Left lung (tissue), 10 donors: ENCODE data around the gene RPS27. TPM values are rescaled to one million over a fixed set of nuclear protein-coding genes. Genes with fewer than 3 reads are reported as not detected.
"Not testable (repeated sequence)": the region's sequence is repeated elsewhere in the genome, so short reads cannot be mapped to it uniquely, and the experiment has no call there.

Experiments used
- ATAC-seq: fragments of 200-7000 bp; cut with Tn5 transposase; one replicate; pipeline ENCODE4 v1.9.1; 2020; ENCODE audit warnings: moderate library complexity
- DNase-seq, 4 donors: peaks; one replicate each; pipeline ENCODE4 v3.0.0-alpha.2; 2013 to 2020
- H3K27ac ChIP-seq, 2 donors: fragments of 200-600 bp; sonication (generic) in 1 of 2; one replicate each; pipeline versions ENCODE4 v1.5.0 to v1.8.0; 2020 to 2021
- H3K27me3 ChIP-seq, 2 donors: fragments of 200-600 bp; sonication (generic) in 1 of 2; one replicate each; pipeline versions ENCODE4 v1.5.0 to v1.8.0; 2020 to 2021
- H3K36me3 ChIP-seq, 2 donors: fragments of 200-600 bp; sonication (generic) in 1 of 2; one replicate each; pipeline versions ENCODE4 v1.5.0 to v1.8.0; 2020 to 2021
- H3K4me1 ChIP-seq, 2 donors: fragments of 200-600 bp; one replicate each; pipeline ENCODE4 v1.8.0; 2021
- H3K4me3 ChIP-seq, 2 donors: fragments of 200-600 bp; sonication (generic) in 1 of 2; one replicate each; pipeline versions ENCODE4 v1.5.0 to v1.8.0; 2020 to 2021; ENCODE audit warnings: mild to moderate bottlenecking in 1 of 2
- H3K9me3 ChIP-seq, 2 donors: fragments of 200-600 bp; sonication (generic) in 1 of 2; one replicate each; pipeline versions ENCODE4 v1.5.0 to v1.8.0; 2020 to 2021
- CTCF ChIP-seq, 2 donors: fragments of 200-600 bp; sonication (generic) in 1 of 2; IDR thresholded peaks; one replicate each; pipeline versions ENCODE4 v1.5.0 to v1.8.0; 2021; ENCODE audit warnings: antibody characterized with exemption in 2 of 2
- intact Hi-C, 2 donors: fragments of 100-400 bp; cut with DNase I; formaldehyde crosslinking; loops; one replicate each; pipeline versions ENCODE4 v1.11.2 to v1.14.2; 2022
- polyA plus RNA-seq, 6 donors: library from polyadenylated mRNA; unstranded; fragments of 120-200 nt; gene quantifications; one replicate each; pipeline ENCODE4 v1.2.1, GENCODE V29; 2013; ENCODE audit not compliant: insufficient read length in 6 of 6
- total RNA-seq, 2 donors: library from RNA; stranded (reverse); fragmentation: NEBNext Ultra II Directional; extraction: Animal tissue kit (Norgen Biotek cat#: 25700); gene quantifications; one replicate each; pipeline ENCODE4 v1.2.1, GENCODE V29; 2021
- donor health status: DM: no; HTN: yes; CAD: no.
- donor health status: DM: no; HTN: no; CAD: no.

RPS27 gene
- total and polyA plus RNA-seq, 8 donors, result 1,116 to 4,397 (median 3,805) TPM

- no peak for DNase-seq
- Histone ChIP-seq H3K9me3 (no peaks in the 10 kb centered on the region), H3K4me3 (no peak overlapping the region), H3K27me3 (no peaks in the 10 kb centered on the region), H3K36me3 (no peaks in the 10 kb centered on the region), H3K27ac (no peak overlapping the region), H3K4me1 (no peaks in the 10 kb centered on the region)
- ATAC-seq, result no peak
- TF ChIP-seq CTCF (IDR thresholded peaks at IDR 0.05), result no peak
- intact Hi-C loops, result no loop called here
Measured at GRCh38 chr1:154006136-154006535, 15.6 kb downstream of the RPS27 start.

DNA sequence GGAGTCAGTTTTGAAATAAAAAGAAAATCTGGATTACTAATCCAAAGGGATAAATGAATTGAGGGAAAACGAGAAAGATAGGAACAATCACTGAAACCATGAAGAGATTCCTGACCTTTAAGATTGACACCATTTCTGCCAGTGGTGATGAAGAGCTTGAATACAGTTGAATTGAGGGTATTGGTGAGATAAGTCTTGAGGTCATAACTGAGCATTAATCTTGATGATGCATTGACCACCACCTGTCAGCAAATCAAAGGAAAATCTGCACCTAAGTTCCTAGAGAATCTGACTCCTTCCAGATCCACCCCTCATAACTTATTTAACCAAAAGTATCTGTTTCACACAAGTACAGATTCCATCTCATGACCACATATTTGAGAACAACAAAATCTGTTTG is 21.6 kb downstream of the RPS27 start:
- H3K27ac ChIP-seq, result no peak overlapping the region
- H3K4me1 ChIP-seq, result no peaks in the 10 kb centered on the region
- H3K9me3 ChIP-seq, result no peaks in the 10 kb centered on the region
- no peaks in the 10 kb centered on the region for H3K27me3 ChIP-seq
- no peak for TF ChIP-seq CTCF (IDR thresholded peaks at IDR 0.05)
- DNase-seq (no peak), ATAC-seq (no peak)
- H3K4me3 ChIP-seq, result no peak overlapping the region
- H3K36me3 ChIP-seq, result no peaks in the 10 kb centered on the region
- intact Hi-C loops, result no loop called here

DNA sequence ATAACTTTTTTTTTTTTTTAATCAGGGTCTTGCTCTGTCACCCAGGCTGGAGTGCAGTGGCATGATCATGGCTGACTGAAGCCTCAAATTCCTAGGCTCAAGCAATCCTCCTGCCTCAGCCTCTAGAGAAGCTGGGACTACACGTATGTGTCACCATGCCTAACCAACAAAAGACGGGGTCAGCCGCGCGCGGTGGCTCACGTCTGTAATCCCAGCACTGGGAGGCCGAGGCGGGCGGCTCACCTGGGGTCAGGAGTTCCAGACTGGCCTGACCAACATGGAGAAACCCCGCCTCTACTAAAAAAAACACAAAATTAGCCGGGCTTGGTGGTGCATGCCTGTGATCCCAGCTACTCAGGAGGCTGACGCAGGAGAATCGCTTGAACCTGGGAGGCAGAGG is 22.0 kb downstream of the RPS27 start:
- H3K27ac ChIP-seq, H3K36me3 ChIP-seq, H3K27me3 ChIP-seq, DNase-seq, ATAC-seq, H3K9me3 ChIP-seq, intact Hi-C loops, H3K4me1 ChIP-seq, H3K4me3 ChIP-seq: not testable (repeated sequence)

GRCh38 chr1:154014154-154014907 is 23.8 kb downstream of the RPS27 start:
- intact Hi-C loops, result no loop called here
- Histone ChIP-seq H3K27ac (no peak overlapping the region), H3K36me3 (no peaks in the 10 kb centered on the region), H3K27me3 (no peaks in the 10 kb centered on the region), H3K9me3 (no peaks in the 10 kb centered on the region), H3K4me1 (no peaks in the 10 kb centered on the region), H3K4me3 (no peak overlapping the region)
- no peak for DNase-seq
- no peak for ATAC-seq
- TF ChIP-seq CTCF (IDR thresholded peaks at IDR 0.05), result no peak

- intact Hi-C loops, result no loop called here
- Histone ChIP-seq H3K27ac (no peak overlapping the region), H3K9me3 (no peaks in the 10 kb centered on the region), H3K36me3 (no peaks in the 10 kb centered on the region), H3K27me3 (no peaks in the 10 kb centered on the region), H3K4me1 (no peaks in the 10 kb centered on the region), H3K4me3 (no peak overlapping the region)
- ATAC-seq (no peak), DNase-seq (no peak)
- TF ChIP-seq CTCF (IDR thresholded peaks at IDR 0.05), result no peak
Measured at GRCh38 chr1:154019269-154019668, 28.7 kb downstream of the RPS27 start.

DNA sequence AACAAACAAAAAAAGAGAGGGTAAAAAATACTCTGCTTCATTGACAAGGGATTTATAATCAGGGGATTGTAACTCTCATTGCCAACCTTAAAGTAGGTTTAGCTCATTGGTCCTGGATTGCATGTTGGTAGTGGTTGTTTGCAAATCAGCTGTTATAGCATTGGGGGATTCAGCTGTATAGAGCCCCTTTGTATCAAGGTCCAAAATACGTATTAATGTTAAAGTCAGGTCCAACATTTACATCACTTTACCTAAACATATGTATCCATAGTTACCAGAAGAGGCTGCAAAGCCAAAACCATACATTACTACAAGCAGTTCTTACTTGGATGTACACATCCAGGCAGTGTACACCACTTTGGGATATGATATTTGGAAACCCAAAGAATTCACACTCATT is 29.4 kb downstream of the RPS27 start:
- Histone ChIP-seq H3K27me3 (no peaks in the 10 kb centered on the region), H3K9me3 (no peaks in the 10 kb centered on the region), H3K36me3 (no peaks in the 10 kb centered on the region), H3K27ac (no peak overlapping the region), H3K4me3 (no peak overlapping the region), H3K4me1 (no peaks in the 10 kb centered on the region)
- no peak for ATAC-seq
- TF ChIP-seq CTCF (IDR thresholded peaks at IDR 0.05), result no peak
- DNase-seq, result no peak
- intact Hi-C loops, result no loop called here

DNA sequence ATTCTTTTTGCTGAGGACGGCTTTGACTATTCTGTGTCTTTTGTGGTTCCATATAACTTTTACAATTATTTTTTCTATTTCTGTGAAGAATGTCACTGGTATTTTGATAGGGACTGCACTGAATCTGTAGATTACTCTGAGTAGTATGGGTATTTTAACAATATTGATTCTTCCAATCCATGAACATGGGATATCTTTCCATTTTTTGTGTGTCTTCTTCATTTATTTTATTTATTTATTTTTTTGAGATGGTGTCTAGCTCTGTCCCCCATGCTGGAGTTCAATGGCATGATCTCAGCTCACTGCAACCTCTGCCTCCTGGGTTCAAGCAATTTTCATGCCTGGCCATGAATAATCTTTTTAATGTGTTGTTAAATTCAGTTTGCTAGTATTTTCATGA is 43.1 kb downstream of the RPS27 start:
- H3K27ac ChIP-seq, H3K4me3 ChIP-seq, ATAC-seq, intact Hi-C loops, H3K36me3 ChIP-seq, DNase-seq, H3K27me3 ChIP-seq, H3K9me3 ChIP-seq, H3K4me1 ChIP-seq: not testable (repeated sequence)
